HG02981 (cell line): ENCODE results near the gene TCEA2.

ENCODE experiments used
- ATAC-seq: cut with Tn5 transposase; IDR thresholded peaks from one replicate; pipeline ENCODE4 v1.9.1; 2021; ENCODE audit warnings: mild to moderate bottlenecking, moderate library complexity; ENCODE audit not compliant: unreplicated experiment

TCEA2 gene

GRCh38 chr20:64035066-64035932 is 27.7 kb upstream of the TCEA2 start:
- no peak for ATAC-seq

- no peak for ATAC-seq
Measured at GRCh38 chr20:64035933-64036345, 27.1 kb upstream of the TCEA2 start, which contains the start of gene C20orf204. C20orf204 (plus strand) TSS chr20:64036182; CDS start chr20:64036324, 142 bp downstream.

GRCh38 chr20:64036346-64037198 is 26.4 kb upstream of the TCEA2 start:
- no peak for ATAC-seq

- no peak for ATAC-seq
Measured at GRCh38 chr20:64037199-64037497, 25.9 kb upstream of the TCEA2 start.

GRCh38 chr20:64037498-64038213 is 25.3 kb upstream of the TCEA2 start:
- no peak for ATAC-seq

- peak; percentile 24 for ATAC-seq
Measured at GRCh38 chr20:64038224-64038564, 24.8 kb upstream of the TCEA2 start.

GRCh38 chr20:64038565-64039292 is 24.3 kb upstream of the TCEA2 start:
- ATAC-seq, result peak; percentile 48

GRCh38 chr20:64039293-64040160 is 23.5 kb upstream of the TCEA2 start:
- ATAC-seq, result no peak

GRCh38 chr20:64040231-64041039 is 22.6 kb upstream of the TCEA2 start:
- ATAC-seq, result no peak

- ATAC-seq, result no peak
Measured at GRCh38 chr20:64041040-64041780, 21.8 kb upstream of the TCEA2 start.

GRCh38 chr20:64041781-64042053 is 21.3 kb upstream of the TCEA2 start:
- ATAC-seq, result no peak

GRCh38 chr20:64042054-64042781 is 20.8 kb upstream of the TCEA2 start:
- no peak for ATAC-seq

- ATAC-seq, result no peak
Measured at GRCh38 chr20:64043768-64044167, 19.2 kb upstream of the TCEA2 start.

- ATAC-seq, result no peak
Measured at GRCh38 chr20:64044484-64045247, 18.3 kb upstream of the TCEA2 start.

GRCh38 chr20:64045346-64046011 is 17.5 kb upstream of the TCEA2 start:
- no peak for ATAC-seq

- ATAC-seq, result no peak
Measured at GRCh38 chr20:64047046-64047389, 16.0 kb upstream of the TCEA2 start.

GRCh38 chr20:64047968-64048401 is 15.0 kb upstream of the TCEA2 start:
- no peak for ATAC-seq
